K562 (cell line): Measurements from ENCODE around the gene RAB2B. TPM values are rescaled to one million over a fixed set of nuclear protein-coding genes. Genes with fewer than 3 reads are reported as not detected.

Experiments
- ATAC-seq: fragments of 200-7000 bp; cut with Tn5 transposase; 3 replicates; pipeline ENCODE4 v1.9.1; 2020; ENCODE audit warnings: moderate library complexity
- BruUV-seq: library from RNA; stranded (reverse); fragments of 400-500 nt; replicated peaks from 2 replicates; lab custom pipeline; 2021; lab: Mats Ljungman, UMichigan
- CTCF ChIA-PET: fragments of 300-600 bp; formaldehyde crosslinking; extraction: SDS; loops from one replicate; lab custom pipeline; 2021; ENCODE audit warnings: low intra/inter-chr PET ratio; lab: Yijun Ruan, JAX
- POLR2A ChIA-PET: fragments of 300-600, 350-650 bp; sonication (Branson Sonifier 250); formaldehyde crosslinking; extraction: SDS; loops from one replicate; lab custom pipeline; 2021; ENCODE audit warnings: antibody characterized with exemption, inconsistent platforms; lab: Yijun Ruan, JAX
- DNase-seq, 4 experiments: peaks; one replicate each; pipeline versions ENCODE4 v3.0.0 to v3.0.0-alpha.2; 2011 to 2018; ENCODE audit warnings: low spot score in 3 of 4, mixed read lengths in 3 of 4; ENCODE audit errors: extremely low read depth in 1 of 4
- FAIRE-seq: peaks from 2 replicates; lab custom pipeline; 2011; peaks lifted over from hg19 to GRCh38; lab: Jason Lieb, UNC
- H2AFZ ChIP-seq: 2 replicates; pipeline ENCODE4 v1.6.0; 2011; ENCODE audit warnings: low read depth, low read length, control low read depth, inconsistent platforms
- H3K27ac ChIP-seq: fragments of 200-600 bp; 3 replicates; pipeline ENCODE4 v1.8.0; 2011; ENCODE audit warnings: low read depth, mild to moderate bottlenecking, control low read depth, inconsistent platforms, low read length, moderate library complexity, mixed read lengths; ENCODE audit errors: extremely low read depth
- H3K27me3 ChIP-seq, 2 experiments: fragments of 300-600 bp in 1 of 2; 2 replicates in 1 of 2; 3 replicates in 1 of 2; pipeline versions ENCODE4 v1.6.0 to v1.8.0; 2011; ENCODE audit warnings: inconsistent platforms in 2 of 2, low read length in 2 of 2, mild to moderate bottlenecking in 1 of 2, mixed read lengths in 1 of 2, moderate library complexity in 1 of 2; ENCODE audit not compliant: control insufficient read depth in 2 of 2, insufficient read depth in 2 of 2
- H3K36me3 ChIP-seq: fragments of 300-600 bp; 3 replicates; pipeline ENCODE4 v1.8.0; 2011; ENCODE audit warnings: mild to moderate bottlenecking, low read length, inconsistent platforms; ENCODE audit not compliant: control insufficient read depth, insufficient read depth
- H3K4me1 ChIP-seq, 2 experiments: fragments of 200-600 bp in 1 of 2; replicated peaks in 1 of 2; 2 replicates in 1 of 2; 3 replicates in 1 of 2; pipeline versions ENCODE4 v1.5.1 to v1.8.0; 2011; ENCODE audit warnings: inconsistent platforms in 2 of 2, low read length in 2 of 2, mild to moderate bottlenecking in 1 of 2, mixed read lengths in 1 of 2, moderate library complexity in 1 of 2; ENCODE audit not compliant: control insufficient read depth in 2 of 2, insufficient read depth in 2 of 2
- H3K4me2 ChIP-seq: 2 replicates; pipeline ENCODE4 v1.6.1; 2011; ENCODE audit warnings: low read length, control low read depth, inconsistent platforms, mixed read lengths; ENCODE audit not compliant: insufficient read depth
- H3K4me3 ChIP-seq: fragments of 200-600 bp; sonication (generic), shearing (Covaris generic); 2 replicates; pipeline ENCODE4 v1.5.1; 2016; ENCODE audit warnings: control low read depth, inconsistent platforms
- H3K79me2 ChIP-seq: fragments of 200-600 bp; 3 replicates; pipeline ENCODE4 v1.8.0; 2011; ENCODE audit warnings: low read length, inconsistent platforms; ENCODE audit not compliant: control insufficient read depth, insufficient read depth
- H3K9ac ChIP-seq, 2 experiments: 2 replicates each; pipeline versions ENCODE4 v1.6.0 to v1.6.1; 2011; ENCODE audit warnings: low read depth in 2 of 2, low read length in 2 of 2, control low read depth in 1 of 2, inconsistent platforms in 1 of 2, mild to moderate bottlenecking in 1 of 2, mixed read lengths in 1 of 2; ENCODE audit not compliant: insufficient read depth in 1 of 2
- H3K9me1 ChIP-seq: one replicate; pipeline ENCODE4 v1.6.0; 2011; ENCODE audit warnings: inconsistent platforms, mild to moderate bottlenecking, low read length, moderate library complexity; ENCODE audit not compliant: control insufficient read depth, insufficient read depth
- H3K9me3 ChIP-seq: replicated peaks from 2 replicates; pipeline ENCODE4 v1.5.1; 2011; ENCODE audit warnings: low read depth, low read length, inconsistent platforms; ENCODE audit not compliant: control insufficient read depth, insufficient read depth
- H4K20me1 ChIP-seq: replicated peaks from 2 replicates; pipeline ENCODE4 v1.6.1; 2011; ENCODE audit warnings: low read length, inconsistent platforms, mixed read lengths; ENCODE audit not compliant: control insufficient read depth, insufficient read depth
- ASH1L ChIP-seq: fragments of 450-650 bp; IDR thresholded peaks from 2 replicates; pipeline ENCODE4 v1.6.1; 2018; ENCODE audit warnings: borderline replicate concordance, mild to moderate bottlenecking, low read depth; ENCODE audit not compliant: partially characterized antibody
- DIDO1 ChIP-seq: fragments of 450-650 bp; IDR thresholded peaks from 2 replicates; pipeline ENCODE4 v1.6.1; 2016; ENCODE audit warnings: low read depth, missing biosample characterization, missing genetic modification characterization
- ELF4 ChIP-seq: fragments of 450-650 bp; formaldehyde crosslinking; IDR thresholded peaks from 2 replicates; pipeline ENCODE4 v1.4.0; 2022; ENCODE audit warnings: missing genetic modification characterization
- ETV5 ChIP-seq: sonication (generic); formaldehyde crosslinking; IDR thresholded peaks from 2 replicates; pipeline ENCODE4 v1.4.0; 2020; ENCODE audit warnings: low read depth, mild to moderate bottlenecking, missing genetic modification reagents
- IRF9 ChIP-seq: fragments of 450-650 bp; IDR thresholded peaks from 2 replicates; pipeline ENCODE4 v1.6.1; 2016; ENCODE audit warnings: missing biosample characterization, missing genetic modification characterization
- JUND ChIP-seq, 2 experiments: IDR thresholded peaks; 2 replicates in 1 of 2; 3 replicates in 1 of 2; pipeline ENCODE4 v1.6.1; 2011; ENCODE audit warnings: borderline replicate concordance in 2 of 2, low read depth in 2 of 2, low read length in 2 of 2, improper control_type of control experiment in 1 of 2, missing biosample characterization in 1 of 2, missing genetic modification characterization in 1 of 2, missing genetic modification reagents in 1 of 2
- L3MBTL2 ChIP-seq: fragments of 450-650 bp; IDR thresholded peaks from 2 replicates; pipeline ENCODE4 v1.6.1; 2016; ENCODE audit warnings: mild to moderate bottlenecking, moderate library complexity
- MAFK ChIP-seq: IDR thresholded peaks from 2 replicates; pipeline ENCODE4 v1.6.1; 2011; ENCODE audit warnings: low read length, improper control_type of control experiment
- MBD2 ChIP-seq: sonication (generic); IDR thresholded peaks from 2 replicates; pipeline ENCODE4 v1.6.1; 2016; ENCODE audit warnings: low read depth, borderline replicate concordance
- NBN ChIP-seq: fragments of 450-650 bp; IDR thresholded peaks from 2 replicates; pipeline ENCODE4 v1.6.1; 2016; ENCODE audit warnings: low read depth, mild to moderate bottlenecking
- PHF20 ChIP-seq: fragments of 450-650 bp; IDR thresholded peaks from 2 replicates; pipeline ENCODE4 v1.6.1; 2018; ENCODE audit not compliant: partially characterized antibody
- PTRF ChIP-seq: fragments of 450-650 bp; IDR thresholded peaks from 2 replicates; pipeline ENCODE4 v1.6.1; 2016; ENCODE audit warnings: mild to moderate bottlenecking, missing genetic modification characterization, missing compliant biosample characterization
- ZNF263 ChIP-seq: sonication (generic); formaldehyde crosslinking; IDR thresholded peaks from 2 replicates; pipeline ENCODE4 v1.8.0; 2022; ENCODE audit warnings: mild to moderate bottlenecking, missing genetic modification reagents, borderline replicate concordance
- ZNF766 ChIP-seq: fragments of 200-800 bp; sonication (Bioruptor generic); conservative IDR thresholded peaks from 2 replicates; pipeline ENCODE4 v1.6.1; 2016; ENCODE audit warnings: missing genetic modification characterization, missing compliant biosample characterization
- WGBS: fragments of 100-300 bp; shearing (Covaris generic); methylation state at CpG from one replicate; pipeline ENCODE4 v1.1.6; 2016; ENCODE audit warnings: low coverage, mixed read lengths; ENCODE audit not compliant: insufficient coverage; ENCODE audit errors: missing lambda C conversion rate; 5-methylcytosine and 5-hydroxymethylcytosine counted together
- in situ Hi-C: fragments of 300-500 bp; cut with MboI; formaldehyde crosslinking; loops from 4 replicates; pipeline ENCODE4 v1.15.0; 2018; ENCODE audit warnings: inconsistent platforms, mixed read lengths
- intact Hi-C: fragments of 100-400 bp; cut with micrococcal nuclease; formaldehyde crosslinking; loops from 2 replicates; pipeline ENCODE4 v1.14.2; 2022
- polyA plus RNA-seq, 8 experiments: library from polyadenylated mRNA; depleted of rRNA in 4 of 8; stranded (reverse) in 5 of 8; unstranded in 3 of 8; fragments of >200 nt; fragmentation: Nextera tagmentation in 2 of 8; fragmentation: Illumina TruSeq in 1 of 8; extraction: Ambion mirVana in 2 of 8; extraction: Trizol in 1 of 8; gene quantifications; 2 replicates each; pipeline versions ENCODE4 v1.2.1 to v1.2.3, GENCODE V29; 2011 to 2014; ENCODE audit warnings: inconsistent platforms in 1 of 8, missing spikeins in 1 of 8
- total RNA-seq, 7 experiments: library from RNA; depleted of rRNA in 6 of 7; stranded (reverse); fragments of >200 nt in 6 of 7; fragmentation: Illumina TruSeq in 2 of 7; extraction: Trizol in 2 of 7; gene quantifications; 2 replicates each; pipeline versions ENCODE4 v1.2.1 to v1.2.3, GENCODE V29; 2011 to 2021; ENCODE audit warnings: low replicate concordance in 1 of 7
- TF ChIP-seq, protein P1 (sequence below), 2 experiments: fragments of 450-650 bp; conservative IDR thresholded peaks; 2 replicates each; pipeline ENCODE4 v1.6.1; 2017; ENCODE audit warnings: mild to moderate bottlenecking in 2 of 2, moderate library complexity in 2 of 2
- TF ChIP-seq, protein P2 (sequence below): fragments of 450-650 bp; IDR thresholded peaks from 2 replicates; pipeline ENCODE4 v1.6.1; 2016; ENCODE audit warnings: borderline replicate concordance

The RAB2B gene
- total and polyA plus RNA-seq, 9 of the 15 experiments (the other 6 are each of a cell fraction or from before 2014, with no cell fraction given), result 4.6 to 19.8 (median 9.8) TPM

DNA sequence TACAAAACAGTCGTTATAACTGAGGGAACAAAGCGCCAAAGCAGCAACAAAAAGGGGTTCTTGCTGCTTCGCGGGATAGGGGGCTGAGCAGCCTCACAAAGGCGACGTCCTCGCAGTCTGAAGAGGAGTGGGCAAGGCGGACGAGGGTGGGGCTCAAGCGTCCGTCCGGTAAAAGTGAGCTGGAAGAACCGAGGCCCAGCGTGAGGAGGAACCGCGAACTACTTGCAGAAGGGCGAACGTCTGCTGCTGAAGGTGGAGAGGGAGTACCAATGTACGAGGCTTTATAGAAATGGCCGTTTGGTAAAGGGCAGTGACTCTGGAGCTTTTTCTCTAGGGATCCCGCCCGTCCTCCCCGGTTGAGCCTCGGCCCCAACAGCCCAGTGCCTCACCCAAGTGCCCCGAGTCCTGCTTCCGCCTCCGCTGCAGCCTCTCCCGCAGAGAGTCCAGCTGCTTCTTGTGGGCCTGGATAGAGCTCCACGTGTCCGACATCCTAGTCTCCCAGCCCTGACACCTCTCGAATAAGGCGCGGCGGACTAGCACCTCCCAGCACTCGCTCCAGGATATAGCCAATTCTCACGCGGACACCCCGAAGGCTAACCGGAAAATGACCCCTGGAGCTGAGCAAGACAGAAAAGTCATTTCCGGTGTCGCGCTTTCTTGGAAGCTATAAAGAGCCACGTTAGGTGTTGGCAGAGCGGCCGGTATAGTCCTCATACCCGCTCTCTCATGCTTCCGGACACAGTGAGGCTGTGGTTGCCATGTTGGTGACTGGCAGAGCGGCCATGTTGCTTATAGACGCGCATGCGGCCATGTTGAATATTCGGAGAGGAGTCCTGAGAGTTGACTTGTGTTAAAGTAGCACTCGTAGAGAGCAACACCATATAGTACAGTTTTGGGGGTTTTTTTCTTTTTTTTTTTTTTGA lies 34.2 kb upstream of the RAB2B start, which contains the start of gene METTL3:
METTL3 (minus strand) TSS at position 606 of the 923 bp plus-strand sequence; CDS start at position 489, 117 bp downstream.
- Histone ChIP-seq H3K36me3 (peaks cover 26% of the 10 kb centered on the region), H3K27me3 (no peaks in the 10 kb centered on the region), H3K4me1 (no peaks in the 10 kb centered on the region; a peak in 2 of 5 replicates), H3K9me1 (no peaks in the 10 kb centered on the region), H3K9me3 (no peaks in the 10 kb centered on the region), H2AFZ (peak within 1 kb of the TSS; percentile 80), H3K27ac (peak within 1 kb of the TSS; percentile 91), H4K20me1 (no peaks in the 10 kb centered on the region), H3K9ac (peak within 1 kb of the TSS; percentile 92 to 94), H3K4me2 (peak within 1 kb of the TSS; percentile 87), H3K4me3 (peak within 1 kb of the TSS; percentile 59), H3K79me2 (peaks cover 49% of the 10 kb centered on the region)
- CTCF ChIA-PET, result no interaction called here
- peak; percentile 97 for ATAC-seq
- in situ Hi-C loops (no loop called here), intact Hi-C loops (loop anchor here (2.0 to 5.0 kb wide), 3 partner anchors 16 to 46 kb away; partner anchors contain the start of genes RAB2B, SALL2 and TOX4)
- POLR2A ChIA-PET, result interaction anchor here (0.6 to 3.5 kb wide), 18 partner anchors 8 to 1413 kb away, joined by 3 to 39 read pairs (median 4); partner anchors contain the start of genes CHD8 and SALL2
- WGBS, result 0% methylated on average over 41 of the region's 53 CpGs
- DNase-seq, result peak; percentile 80 to 97 (median 84)
- TSS peak; percentile 79 for BruUV-seq
- peak; percentile 98 for FAIRE-seq
- no peak for TF ChIP-seq NBN
- TF ChIP-seq JUND (IDR thresholded peaks at IDR 0.05; ENCODE audit: borderline replicate concordance, low read depth, low read length), result peak; percentile 71
- TF ChIP-seq JUND (tag; IDR thresholded peaks at IDR 0.05; ENCODE audit: borderline replicate concordance, low read depth, low read length), result peak; percentile 63; the same call in 2 of the 3 replicates
- peak; percentile 79 for TF ChIP-seq L3MBTL2
- peak; percentile 50; the same call in 1 of the 2 replicates for TF ChIP-seq MAFK
- TF ChIP-seq ETV5 (CRISPR knock-in tag), result peak; percentile 80
- peak; percentile 75 for TF ChIP-seq DIDO1 (tag)
- no peak for TF ChIP-seq IRF9 (tag)
- TF ChIP-seq ZNF766 (CRISPR knock-in tag), result peak; percentile 99
- TF ChIP-seq, protein P1, sequence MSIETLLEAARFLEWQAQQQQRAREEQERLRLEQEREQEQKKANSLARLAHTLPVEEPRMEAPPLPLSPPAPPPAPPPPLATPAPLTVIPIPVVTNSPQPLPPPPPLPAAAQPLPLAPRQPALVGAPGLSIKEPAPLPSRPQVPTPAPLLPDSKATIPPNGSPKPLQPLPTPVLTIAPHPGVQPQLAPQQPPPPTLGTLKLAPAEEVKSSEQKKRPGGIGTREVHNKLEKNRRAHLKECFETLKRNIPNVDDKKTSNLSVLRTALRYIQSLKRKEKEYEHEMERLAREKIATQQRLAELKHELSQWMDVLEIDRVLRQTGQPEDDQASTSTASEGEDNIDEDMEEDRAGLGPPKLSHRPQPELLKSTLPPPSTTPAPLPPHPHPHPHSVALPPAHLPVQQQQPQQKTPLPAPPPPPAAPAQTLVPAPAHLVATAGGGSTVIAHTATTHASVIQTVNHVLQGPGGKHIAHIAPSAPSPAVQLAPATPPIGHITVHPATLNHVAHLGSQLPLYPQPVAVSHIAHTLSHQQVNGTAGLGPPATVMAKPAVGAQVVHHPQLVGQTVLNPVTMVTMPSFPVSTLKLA (conservative IDR thresholded peaks at IDR 0.05), result peak; percentile 86 to 93
- peak; percentile 30; the same call in 1 of the 2 replicates for TF ChIP-seq ZNF263 (CRISPR knock-in tag)
- TF ChIP-seq MBD2, result peak; percentile 72; the same call in 1 of the 2 replicates
- TF ChIP-seq ELF4 (CRISPR knock-in tag), result no peak
- TF ChIP-seq, protein P2, sequence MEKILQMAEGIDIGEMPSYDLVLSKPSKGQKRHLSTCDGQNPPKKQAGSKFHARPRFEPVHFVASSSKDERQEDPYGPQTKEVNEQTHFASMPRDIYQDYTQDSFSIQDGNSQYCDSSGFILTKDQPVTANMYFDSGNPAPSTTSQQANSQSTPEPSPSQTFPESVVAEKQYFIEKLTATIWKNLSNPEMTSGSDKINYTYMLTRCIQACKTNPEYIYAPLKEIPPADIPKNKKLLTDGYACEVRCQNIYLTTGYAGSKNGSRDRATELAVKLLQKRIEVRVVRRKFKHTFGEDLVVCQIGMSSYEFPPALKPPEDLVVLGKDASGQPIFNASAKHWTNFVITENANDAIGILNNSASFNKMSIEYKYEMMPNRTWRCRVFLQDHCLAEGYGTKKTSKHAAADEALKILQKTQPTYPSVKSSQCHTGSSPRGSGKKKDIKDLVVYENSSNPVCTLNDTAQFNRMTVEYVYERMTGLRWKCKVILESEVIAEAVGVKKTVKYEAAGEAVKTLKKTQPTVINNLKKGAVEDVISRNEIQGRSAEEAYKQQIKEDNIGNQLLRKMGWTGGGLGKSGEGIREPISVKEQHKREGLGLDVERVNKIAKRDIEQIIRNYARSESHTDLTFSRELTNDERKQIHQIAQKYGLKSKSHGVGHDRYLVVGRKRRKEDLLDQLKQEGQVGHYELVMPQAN, result peak; percentile 89
- peak; percentile 68 for TF ChIP-seq PHF20
- TF ChIP-seq ASH1L, result peak; percentile 68
- 0 out of 2 replicates have a peak, but pooled peaks have one; percentile 41 for TF ChIP-seq PTRF (tag)
